ENCODE measurements around the gene CLDN22. TPM values are rescaled to one million over a fixed set of nuclear protein-coding genes. Genes with fewer than 3 reads are reported as not detected.

Gene CLDN22
- total and polyA plus RNA-seq, 2 donors (not counting 1 experiment from before 2014, with no cell fraction given) = not detected

- ChIA-PET POLR2A (no interaction called here), CTCF (no interaction called here)
- intact Hi-C loops (cut with micrococcal nuclease) = no loop called here
- DNase-seq = no peak
- H4K20me1 ChIP-seq (ENCODE audit: control insufficient read depth, insufficient read depth, low read length, poor library complexity, severe bottlenecking) = no peaks in the 10 kb centered on the region
- H3K4me3 ChIP-seq (ENCODE audit: control extremely low read depth in 1 of 5, extremely low read depth in 1 of 5, insufficient read depth in 1 of 5, low read depth in 2 of 5, low read length in 4 of 5) = no peak overlapping the region
- H3K36me3 ChIP-seq (replicated peaks in 1 of 2; ENCODE audit: control extremely low read depth in 1 of 2, control insufficient read depth in 1 of 2, extremely low read depth in 1 of 2, insufficient read depth in 2 of 2, low read length in 1 of 2) = no peaks in the 10 kb centered on the region
- no peaks in the 10 kb centered on the region for H3K9me3 Mint-ChIP-seq (ENCODE audit: insufficient read depth)
- H3K4me2 ChIP-seq (replicated peaks; ENCODE audit: low read depth, low read length, poor library complexity, severe bottlenecking) = no peak overlapping the region
- no peak overlapping the region for H3K27ac ChIP-seq (ENCODE audit: low read length in 2 of 2)
- no peaks in the 10 kb centered on the region for H3K4me1 ChIP-seq (ENCODE audit: control insufficient read depth in 2 of 2, insufficient read depth in 2 of 2, low read length in 2 of 2)
- H2AFZ ChIP-seq (ENCODE audit: insufficient read depth, low read depth, low read length, poor library complexity, severe bottlenecking) = no peak overlapping the region
- H3K27ac Mint-ChIP-seq = no peak overlapping the region
- H3K27me3 ChIP-seq (replicated peaks in 1 of 4; ENCODE audit: control extremely low read depth in 1 of 4, control insufficient read depth in 3 of 4, insufficient read depth in 4 of 4, low read length in 3 of 4) = no peaks in the 10 kb centered on the region
- peaks cover 12% of the 10 kb centered on the region for H3K27me3 Mint-ChIP-seq
- H3K4me3 Mint-ChIP-seq = no peak overlapping the region
- no peak for ATAC-seq (ENCODE audit: low read depth)
- H3K4me1 Mint-ChIP-seq = no peaks in the 10 kb centered on the region
- TF ChIP-seq CTCF (IDR thresholded peaks at IDR 0.05) = no peak
- no peak for TF ChIP-seq EZH2 (IDR thresholded peaks at IDR 0.05; ENCODE audit: borderline replicate concordance, insufficient read depth, low read depth, low read length, poor library complexity, severe bottlenecking)
- WGBS (ENCODE audit: insufficient coverage) = 0% methylated on average over 1 of the region's 2 CpGs
- no peaks in the 10 kb centered on the region for H3K79me2 ChIP-seq (ENCODE audit: control insufficient read depth, insufficient read depth, low read length)
- peaks cover 0 to 3% (median 0%) of the 10 kb centered on the region in 3 donors for H3K9me3 ChIP-seq (ENCODE audit: control extremely low read depth in 1 of 3, control insufficient read depth in 2 of 3, insufficient read depth in 1 of 3, low read length in 2 of 3)
- no peak overlapping the region for H3K9ac ChIP-seq (ENCODE audit: low read length)
Observed at GRCh38 chr4:183299464-183299863, 20.6 kb downstream of the CLDN22 start.

GRCh38 chr4:183297675-183298074 is 22.4 kb downstream of the CLDN22 start:
- ATAC-seq (ENCODE audit: low read depth) (no peak), DNase-seq (no peak)
- Mint-ChIP-seq H3K4me1 (no peaks in the 10 kb centered on the region), H3K4me3 (no peak overlapping the region), H3K27me3 (peaks cover 12% of the 10 kb centered on the region), H3K27ac (no peak overlapping the region), H3K9me3 (ENCODE audit: insufficient read depth) (no peaks in the 10 kb centered on the region)
- WGBS (ENCODE audit: insufficient coverage) = 20% methylated on average over 1 of the region's 3 CpGs
- H3K9me3 ChIP-seq (ENCODE audit: control extremely low read depth in 1 of 3, control insufficient read depth in 2 of 3, insufficient read depth in 1 of 3, low read length in 2 of 3) = peaks cover 0 to 3% (median 0%) of the 10 kb centered on the region in 3 donors
- TF ChIP-seq EZH2 (IDR thresholded peaks at IDR 0.05; ENCODE audit: borderline replicate concordance, insufficient read depth, low read depth, low read length, poor library complexity, severe bottlenecking) = no peak
- TF ChIP-seq CTCF (IDR thresholded peaks at IDR 0.05) = no peak
- CTCF ChIA-PET = no interaction called here
- H3K4me2 ChIP-seq (replicated peaks; ENCODE audit: low read depth, low read length, poor library complexity, severe bottlenecking) = no peak overlapping the region
- H3K79me2 ChIP-seq (ENCODE audit: control insufficient read depth, insufficient read depth, low read length) = no peaks in the 10 kb centered on the region
- no peaks in the 10 kb centered on the region for H3K27me3 ChIP-seq (replicated peaks in 1 of 4; ENCODE audit: control extremely low read depth in 1 of 4, control insufficient read depth in 3 of 4, insufficient read depth in 4 of 4, low read length in 3 of 4)
- no peaks in the 10 kb centered on the region for H4K20me1 ChIP-seq (ENCODE audit: control insufficient read depth, insufficient read depth, low read length, poor library complexity, severe bottlenecking)
- intact Hi-C loops (cut with micrococcal nuclease) = no loop called here
- H3K4me1 ChIP-seq (ENCODE audit: control insufficient read depth in 2 of 2, insufficient read depth in 2 of 2, low read length in 2 of 2) = no peaks in the 10 kb centered on the region
- no peak overlapping the region for H2AFZ ChIP-seq (ENCODE audit: insufficient read depth, low read depth, low read length, poor library complexity, severe bottlenecking)
- H3K36me3 ChIP-seq (replicated peaks in 1 of 2; ENCODE audit: control extremely low read depth in 1 of 2, control insufficient read depth in 1 of 2, extremely low read depth in 1 of 2, insufficient read depth in 2 of 2, low read length in 1 of 2) = no peaks in the 10 kb centered on the region
- H3K9ac ChIP-seq (ENCODE audit: low read length) = no peak overlapping the region
- no peak overlapping the region for H3K27ac ChIP-seq (ENCODE audit: low read length in 2 of 2)
- H3K4me3 ChIP-seq (ENCODE audit: control extremely low read depth in 1 of 5, extremely low read depth in 1 of 5, insufficient read depth in 1 of 5, low read depth in 2 of 5, low read length in 4 of 5) = no peak overlapping the region
- POLR2A ChIA-PET = no interaction called here

Data from B cell (primary cell).